Tibial nerve (tissue), 4 donors: ENCODE measurements around the gene STX8.

ENCODE experiments used
- CTCF ChIP-seq, 5 experiments: fragments of 200-600 bp in 3 of 5; fragments of 450-650 bp in 2 of 5; sonication (generic) in 3 of 5; IDR thresholded peaks; one replicate each; pipeline ENCODE4 v1.5.1; 2016 to 2019; ENCODE audit warnings: antibody characterized with exemption in 5 of 5, mild to moderate bottlenecking in 3 of 5, moderate library complexity in 2 of 5
- EP300 ChIP-seq, 2 donors: sonication (generic); formaldehyde crosslinking; IDR thresholded peaks; one replicate each; pipeline ENCODE4 v1.6.1; 2017; ENCODE audit warnings: antibody characterized with exemption in 2 of 2, mild to moderate bottlenecking in 1 of 2
- POLR2A ChIP-seq, 2 donors: fragments of 450-650 bp; IDR thresholded peaks; one replicate each; pipeline ENCODE4 v1.6.1; 2017; ENCODE audit warnings: antibody characterized with exemption in 2 of 2, mild to moderate bottlenecking in 2 of 2, moderate library complexity in 2 of 2

GRCh38 chr17:9307313-9307998, 268.2 kb downstream of the STX8 start:
- TF ChIP-seq CTCF (IDR thresholded peaks at IDR 0.05) = no peak
- no peak for TF ChIP-seq EP300 (IDR thresholded peaks at IDR 0.05)
- no peak for TF ChIP-seq POLR2A (IDR thresholded peaks at IDR 0.05)
